GM23338 (cell line): ENCODE measurements around the gene CDH4. TPM values are rescaled to one million over a fixed set of nuclear protein-coding genes. Genes with fewer than 3 reads are reported as not detected.
"Not testable (repeated sequence)": the region's sequence is repeated elsewhere in the genome, so short reads cannot be mapped to it uniquely, and the experiment has no call there.

Experiments used
- ATAC-seq: fragments of 200-7000 bp; cut with Tn5 transposase; 3 replicates; pipeline ENCODE4 v1.9.1; 2020
- DNase-seq: peaks from one replicate; pipeline ENCODE4 v3.0.0-alpha.2; 2015; ENCODE audit warnings: low spot score
- H2AFZ ChIP-seq: fragments of 200-600 bp; sonication (generic); 2 replicates; pipeline ENCODE4 v1.8.0; 2016; ENCODE audit warnings: antibody characterized with exemption, mild to moderate bottlenecking, moderate library complexity
- H3F3A ChIP-seq: fragments of 200-600 bp; sonication (generic); replicated peaks from 2 replicates; pipeline ENCODE4 v1.8.0; 2017; ENCODE audit warnings: antibody characterized with exemption, mixed run types, low read depth
- H3K27ac ChIP-seq: fragments of 200-600 bp; sonication (generic); 2 replicates; pipeline ENCODE4 v1.6.1; 2016; ENCODE audit warnings: low read depth
- H3K27me3 ChIP-seq: fragments of 200-600 bp; sonication (generic); 2 replicates; pipeline ENCODE4 v1.8.0; 2016; ENCODE audit warnings: mild to moderate bottlenecking, mixed run types, moderate library complexity; ENCODE audit not compliant: insufficient read depth
- H3K36me3 ChIP-seq: fragments of 200-600 bp; sonication (generic); 2 replicates; pipeline ENCODE4 v1.8.0; 2016; ENCODE audit warnings: mild to moderate bottlenecking; ENCODE audit not compliant: insufficient read depth
- H3K4me1 ChIP-seq: fragments of 200-600 bp; sonication (generic); 2 replicates; pipeline ENCODE4 v1.8.0; 2016; ENCODE audit warnings: mild to moderate bottlenecking, moderate library complexity; ENCODE audit not compliant: insufficient read depth
- H3K4me2 ChIP-seq: fragments of 200-600 bp; sonication (generic); 2 replicates; pipeline ENCODE4 v1.7.1; 2017; ENCODE audit warnings: mixed run types
- H3K4me3 ChIP-seq: fragments of 200-600 bp; sonication (generic); 2 replicates; pipeline ENCODE4 v1.6.1; 2016; ENCODE audit warnings: mixed run types
- H3K79me2 ChIP-seq: fragments of 200-600 bp; sonication (generic); replicated peaks from 2 replicates; pipeline ENCODE4 v1.8.0; 2017; ENCODE audit warnings: mild to moderate bottlenecking; ENCODE audit not compliant: insufficient read depth
- H3K9me2 ChIP-seq: fragments of 200-600 bp; sonication (generic); 2 replicates; pipeline ENCODE4 v1.8.0; 2017; ENCODE audit not compliant: insufficient read depth
- H4K20me1 ChIP-seq: fragments of 200-600 bp; sonication (generic); replicated peaks from 2 replicates; pipeline ENCODE4 v1.8.0; 2017; ENCODE audit warnings: mild to moderate bottlenecking; ENCODE audit not compliant: insufficient read depth
- H3K27ac Mint-ChIP-seq: 2 replicates; pipeline ENCODE4 v1.8.0; 2020; ENCODE audit warnings: inconsistent platforms, mild to moderate bottlenecking, moderate library complexity, mixed read lengths
- H3K27me3 Mint-ChIP-seq: 3 replicates; pipeline ENCODE4 v1.8.0; 2022; ENCODE audit warnings: low read depth, mild to moderate bottlenecking, moderate library complexity, mixed read lengths, inconsistent platforms; ENCODE audit not compliant: insufficient read depth, poor library complexity
- H3K36me3 Mint-ChIP-seq: 3 replicates; pipeline ENCODE4 v1.8.0; 2021; ENCODE audit warnings: low read depth, mild to moderate bottlenecking, inconsistent platforms, moderate library complexity, mixed read lengths
- H3K4me1 Mint-ChIP-seq: 3 replicates; pipeline ENCODE4 v1.8.0; 2020; ENCODE audit warnings: mild to moderate bottlenecking, inconsistent platforms, mixed read lengths
- H3K4me3 Mint-ChIP-seq: 3 replicates; pipeline ENCODE4 v1.8.0; 2021; ENCODE audit warnings: moderate library complexity, mild to moderate bottlenecking, inconsistent platforms, mixed read lengths
- H3K9me3 Mint-ChIP-seq: 3 replicates; pipeline ENCODE4 v1.8.0; 2020; ENCODE audit warnings: moderate library complexity, mild to moderate bottlenecking, inconsistent platforms, mixed read lengths
- CREB1 ChIP-seq: fragments of 250-450 bp; sonication (Bioruptor Pico); IDR thresholded peaks from 2 replicates; pipeline ENCODE4 v1.5.0; 2020; ENCODE audit warnings: low read depth, mild to moderate bottlenecking, moderate library complexity
- CTCF ChIP-seq, 2 experiments: fragments of 200-600 bp in 1 of 2; sonication (generic) in 1 of 2; conservative IDR thresholded peaks; 2 replicates each; pipeline versions ENCODE4 v1.5.1 to v1.6.1; 2016 to 2017; ENCODE audit warnings: antibody characterized with exemption in 2 of 2, low read depth in 2 of 2, mild to moderate bottlenecking in 2 of 2, moderate library complexity in 1 of 2
- ETS1 ChIP-seq: IDR thresholded peaks from 2 replicates; pipeline ENCODE4 v1.6.1; 2016; ENCODE audit warnings: antibody characterized with exemption
- JUNB ChIP-seq: IDR thresholded peaks from one replicate; pipeline ENCODE4 v1.6.1; 2016; ENCODE audit warnings: antibody characterized with exemption; ENCODE audit not compliant: unreplicated experiment
- NANOG ChIP-seq: IDR thresholded peaks from 2 replicates; pipeline ENCODE4 v1.6.1; 2016; ENCODE audit warnings: antibody characterized with exemption, borderline replicate concordance
- POLR2AphosphoS5 ChIP-seq: IDR thresholded peaks from 2 replicates; pipeline ENCODE4 v1.6.1; 2016; ENCODE audit warnings: antibody characterized with exemption, low read depth
- STAT1 ChIP-seq: IDR thresholded peaks from one replicate; pipeline ENCODE4 v1.6.1; 2016; ENCODE audit warnings: antibody characterized with exemption; ENCODE audit not compliant: unreplicated experiment
- ZNF114 ChIP-seq: fragments of 250-450 bp; sonication (Bioruptor Pico); IDR thresholded peaks from 2 replicates; pipeline ENCODE4 v1.5.0; 2020; ENCODE audit warnings: mild to moderate bottlenecking, moderate library complexity
- ZNF462 ChIP-seq: fragments of 250-450 bp; sonication (Bioruptor Pico); IDR thresholded peaks from 2 replicates; pipeline ENCODE4 v1.5.0; 2020; ENCODE audit warnings: mild to moderate bottlenecking, moderate library complexity
- polyA plus RNA-seq: library from polyadenylated mRNA; unstranded; fragments of >200 nt; fragmentation: Nextera tagmentation; extraction: Ambion mirVana; gene quantifications from 2 replicates; pipeline ENCODE4 v1.2.1, GENCODE V29; 2016
- total RNA-seq: library from RNA; depleted of rRNA; stranded (reverse); fragments of >200 nt; shearing (Covaris generic); gene quantifications from 2 replicates; pipeline ENCODE4 v1.2.3, GENCODE V29; 2014
- TF ChIP-seq, protein P1 (sequence below): IDR thresholded peaks from one replicate; pipeline ENCODE4 v1.6.1; 2018; ENCODE audit warnings: antibody characterized with exemption; ENCODE audit not compliant: unreplicated experiment

CDH4 gene
- total and polyA plus RNA-seq, 2 experiments from 2014 or later: 1.2 to 4.2 TPM

GRCh38 chr20:61984431-61984830 is 732.4 kb downstream of the CDH4 start:
- not testable (repeated sequence) for H3K4me3 Mint-ChIP-seq, ATAC-seq, H3K4me1 Mint-ChIP-seq, H3K27me3 ChIP-seq, H3K4me3 ChIP-seq, H3F3A ChIP-seq, H3K9me3 Mint-ChIP-seq, H3K4me1 ChIP-seq, H3K27ac Mint-ChIP-seq, DNase-seq, H2AFZ ChIP-seq, H3K9me2 ChIP-seq, H3K36me3 ChIP-seq, H3K4me2 ChIP-seq, H3K27ac ChIP-seq, H4K20me1 ChIP-seq
- Mint-ChIP-seq H3K27me3 (peaks cover 15% of the 10 kb centered on the region), H3K36me3 (peaks cover 51% of the 10 kb centered on the region)
- peaks cover 32% of the 10 kb centered on the region for H3K79me2 ChIP-seq

- H3K4me1 ChIP-seq: no peaks in the 10 kb centered on the region
- ATAC-seq (no peak), DNase-seq (no peak)
- H3F3A ChIP-seq: no peaks in the 10 kb centered on the region
- no peak overlapping the region for H3K4me2 ChIP-seq
- H3K4me3 ChIP-seq: no peak overlapping the region
- Mint-ChIP-seq H3K27me3 (peaks cover 12% of the 10 kb centered on the region), H3K4me1 (no peaks in the 10 kb centered on the region; the same call in 2 of the 3 replicates), H3K27ac (no peak overlapping the region), H3K36me3 (peaks cover 57% of the 10 kb centered on the region), H3K4me3 (no peak overlapping the region), H3K9me3 (peaks cover 7% of the 10 kb centered on the region; the same call in 2 of the 3 replicates)
- no peaks in the 10 kb centered on the region for H3K9me2 ChIP-seq
- H3K27ac ChIP-seq: no peak overlapping the region
- H4K20me1 ChIP-seq: peaks cover 8% of the 10 kb centered on the region
- no peak overlapping the region for H2AFZ ChIP-seq
- no peaks in the 10 kb centered on the region for H3K27me3 ChIP-seq
- H3K36me3 ChIP-seq: no peaks in the 10 kb centered on the region
- peaks cover 30% of the 10 kb centered on the region for H3K79me2 ChIP-seq
- TF ChIP-seq STAT1: no peak
- no peak for TF ChIP-seq JUNB
- no peak for TF ChIP-seq POLR2AphosphoS5
- TF ChIP-seq, protein P1, sequence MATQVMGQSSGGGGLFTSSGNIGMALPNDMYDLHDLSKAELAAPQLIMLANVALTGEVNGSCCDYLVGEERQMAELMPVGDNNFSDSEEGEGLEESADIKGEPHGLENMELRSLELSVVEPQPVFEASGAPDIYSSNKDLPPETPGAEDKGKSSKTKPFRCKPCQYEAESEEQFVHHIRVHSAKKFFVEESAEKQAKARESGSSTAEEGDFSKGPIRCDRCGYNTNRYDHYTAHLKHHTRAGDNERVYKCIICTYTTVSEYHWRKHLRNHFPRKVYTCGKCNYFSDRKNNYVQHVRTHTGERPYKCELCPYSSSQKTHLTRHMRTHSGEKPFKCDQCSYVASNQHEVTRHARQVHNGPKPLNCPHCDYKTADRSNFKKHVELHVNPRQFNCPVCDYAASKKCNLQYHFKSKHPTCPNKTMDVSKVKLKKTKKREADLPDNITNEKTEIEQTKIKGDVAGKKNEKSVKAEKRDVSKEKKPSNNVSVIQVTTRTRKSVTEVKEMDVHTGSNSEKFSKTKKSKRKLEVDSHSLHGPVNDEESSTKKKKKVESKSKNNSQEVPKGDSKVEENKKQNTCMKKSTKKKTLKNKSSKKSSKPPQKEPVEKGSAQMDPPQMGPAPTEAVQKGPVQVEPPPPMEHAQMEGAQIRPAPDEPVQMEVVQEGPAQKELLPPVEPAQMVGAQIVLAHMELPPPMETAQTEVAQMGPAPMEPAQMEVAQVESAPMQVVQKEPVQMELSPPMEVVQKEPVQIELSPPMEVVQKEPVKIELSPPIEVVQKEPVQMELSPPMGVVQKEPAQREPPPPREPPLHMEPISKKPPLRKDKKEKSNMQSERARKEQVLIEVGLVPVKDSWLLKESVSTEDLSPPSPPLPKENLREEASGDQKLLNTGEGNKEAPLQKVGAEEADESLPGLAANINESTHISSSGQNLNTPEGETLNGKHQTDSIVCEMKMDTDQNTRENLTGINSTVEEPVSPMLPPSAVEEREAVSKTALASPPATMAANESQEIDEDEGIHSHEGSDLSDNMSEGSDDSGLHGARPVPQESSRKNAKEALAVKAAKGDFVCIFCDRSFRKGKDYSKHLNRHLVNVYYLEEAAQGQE: no peak
- no peak for TF ChIP-seq CTCF (conservative IDR thresholded peaks at IDR 0.05; ENCODE audit: low read depth in 2 of 2)
- TF ChIP-seq ETS1: no peak
- TF ChIP-seq ZNF462 (CRISPR knock-in tag): no peak
- no peak for TF ChIP-seq NANOG
- TF ChIP-seq ZNF114: no peak
- TF ChIP-seq CREB1 (CRISPR knock-in tag): no peak
Observed at GRCh38 chr20:61985096-61985495, 733.0 kb downstream of the CDH4 start.
